Measurements from ENCODE around the gene ATMIN. TPM values are rescaled to one million over a fixed set of nuclear protein-coding genes. Genes with fewer than 3 reads are reported as not detected.

Gene ATMIN
- total RNA-seq, 1 donor from 2014 or later: 35.0 TPM

DNA sequence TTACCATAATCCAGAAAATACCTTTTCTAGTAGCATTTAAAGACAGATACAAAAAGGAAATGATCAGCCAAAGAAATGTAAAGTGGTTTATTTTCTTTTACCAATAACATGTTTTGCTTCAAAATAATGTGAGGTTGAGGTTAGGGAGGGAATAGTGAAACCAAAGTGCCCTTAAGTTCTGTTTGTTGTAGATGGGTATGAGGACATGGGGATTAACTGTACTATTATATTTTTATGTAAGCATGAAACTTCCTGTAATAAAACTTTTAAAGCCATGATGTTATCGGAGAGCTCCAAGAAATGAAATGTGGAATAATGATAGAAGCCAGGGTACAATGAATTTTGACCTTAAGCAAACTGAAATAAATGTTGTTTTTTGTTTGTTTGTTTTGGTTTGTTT lies 31.5 kb downstream of the ATMIN start:
- H3K9me3 Mint-ChIP-seq (ENCODE audit: unreplicated experiment): no peaks in the 10 kb centered on the region
- H3K36me3 Mint-ChIP-seq (ENCODE audit: unreplicated experiment): no peaks in the 10 kb centered on the region
- no peak for DNase-seq (ENCODE audit: extremely low spot score, unreplicated experiment)
- no peaks in the 10 kb centered on the region for H3K27me3 Mint-ChIP-seq (ENCODE audit: unreplicated experiment)
- H3K27ac Mint-ChIP-seq (ENCODE audit: unreplicated experiment): no peak overlapping the region
- H3K4me3 Mint-ChIP-seq (ENCODE audit: unreplicated experiment): no peak overlapping the region
- TF ChIP-seq, protein P1, sequence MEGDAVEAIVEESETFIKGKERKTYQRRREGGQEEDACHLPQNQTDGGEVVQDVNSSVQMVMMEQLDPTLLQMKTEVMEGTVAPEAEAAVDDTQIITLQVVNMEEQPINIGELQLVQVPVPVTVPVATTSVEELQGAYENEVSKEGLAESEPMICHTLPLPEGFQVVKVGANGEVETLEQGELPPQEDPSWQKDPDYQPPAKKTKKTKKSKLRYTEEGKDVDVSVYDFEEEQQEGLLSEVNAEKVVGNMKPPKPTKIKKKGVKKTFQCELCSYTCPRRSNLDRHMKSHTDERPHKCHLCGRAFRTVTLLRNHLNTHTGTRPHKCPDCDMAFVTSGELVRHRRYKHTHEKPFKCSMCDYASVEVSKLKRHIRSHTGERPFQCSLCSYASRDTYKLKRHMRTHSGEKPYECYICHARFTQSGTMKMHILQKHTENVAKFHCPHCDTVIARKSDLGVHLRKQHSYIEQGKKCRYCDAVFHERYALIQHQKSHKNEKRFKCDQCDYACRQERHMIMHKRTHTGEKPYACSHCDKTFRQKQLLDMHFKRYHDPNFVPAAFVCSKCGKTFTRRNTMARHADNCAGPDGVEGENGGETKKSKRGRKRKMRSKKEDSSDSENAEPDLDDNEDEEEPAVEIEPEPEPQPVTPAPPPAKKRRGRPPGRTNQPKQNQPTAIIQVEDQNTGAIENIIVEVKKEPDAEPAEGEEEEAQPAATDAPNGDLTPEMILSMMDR (IDR thresholded peaks at IDR 0.05): no peak
- no peaks in the 10 kb centered on the region for H3K4me1 Mint-ChIP-seq (ENCODE audit: unreplicated experiment)

DNA sequence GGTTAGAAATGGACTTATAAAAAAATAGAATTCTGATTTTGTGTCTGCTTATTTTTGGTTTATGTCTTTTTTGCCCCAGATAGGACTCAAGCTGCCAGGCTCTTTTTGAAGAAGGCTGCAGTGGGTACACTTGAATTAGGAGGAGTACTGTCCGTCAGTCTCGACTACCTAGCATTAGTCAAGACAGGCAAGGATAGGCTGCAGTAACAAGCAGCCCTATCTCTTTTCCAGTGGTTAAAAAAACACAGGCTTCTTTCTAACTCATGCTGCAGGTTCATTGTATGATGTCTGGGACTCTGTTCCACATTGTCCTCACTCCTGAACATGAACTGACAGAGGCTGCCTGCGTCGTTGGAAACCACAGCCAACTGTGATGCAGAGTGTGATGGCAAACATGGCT lies 33.4 kb downstream of the ATMIN start:
- no peak for DNase-seq (ENCODE audit: extremely low spot score, unreplicated experiment)
- H3K27me3 Mint-ChIP-seq (ENCODE audit: unreplicated experiment): no peaks in the 10 kb centered on the region
- H3K36me3 Mint-ChIP-seq (ENCODE audit: unreplicated experiment): no peaks in the 10 kb centered on the region
- no peaks in the 10 kb centered on the region for H3K9me3 Mint-ChIP-seq (ENCODE audit: unreplicated experiment)
- H3K4me3 Mint-ChIP-seq (ENCODE audit: unreplicated experiment): no peak overlapping the region
- no peak overlapping the region for H3K27ac Mint-ChIP-seq (ENCODE audit: unreplicated experiment)
- TF ChIP-seq, protein P1 (IDR thresholded peaks at IDR 0.05): no peak
- H3K4me1 Mint-ChIP-seq (ENCODE audit: unreplicated experiment): no peaks in the 10 kb centered on the region

DNA sequence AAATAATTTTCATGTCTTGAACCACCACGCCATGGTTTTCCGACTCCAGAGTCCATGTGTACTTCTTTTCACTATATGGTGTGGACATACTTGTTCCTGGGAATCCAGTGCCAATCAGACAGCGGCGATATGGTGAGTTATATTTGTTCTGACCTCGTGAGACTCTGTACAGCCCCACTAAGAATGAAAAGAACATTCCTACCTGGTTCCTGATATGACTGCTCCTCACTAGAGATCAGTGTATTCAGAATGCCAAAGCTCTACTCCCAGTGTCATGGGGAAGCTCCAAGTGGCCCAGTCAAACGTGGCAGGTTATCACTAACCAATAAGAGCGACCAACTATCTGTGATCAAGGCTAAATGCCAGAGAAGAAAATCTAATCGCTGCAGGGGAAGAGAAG lies 35.3 kb downstream of the ATMIN start:
- DNase-seq (ENCODE audit: extremely low spot score, unreplicated experiment): no peak
- Mint-ChIP-seq H3K27me3 (ENCODE audit: unreplicated experiment) (no peaks in the 10 kb centered on the region), H3K27ac (ENCODE audit: unreplicated experiment) (no peak overlapping the region), H3K36me3 (ENCODE audit: unreplicated experiment) (no peaks in the 10 kb centered on the region), H3K4me1 (ENCODE audit: unreplicated experiment) (no peaks in the 10 kb centered on the region), H3K4me3 (ENCODE audit: unreplicated experiment) (no peak overlapping the region), H3K9me3 (ENCODE audit: unreplicated experiment) (no peaks in the 10 kb centered on the region)
- TF ChIP-seq, protein P1 (IDR thresholded peaks at IDR 0.05): no peak

DNA sequence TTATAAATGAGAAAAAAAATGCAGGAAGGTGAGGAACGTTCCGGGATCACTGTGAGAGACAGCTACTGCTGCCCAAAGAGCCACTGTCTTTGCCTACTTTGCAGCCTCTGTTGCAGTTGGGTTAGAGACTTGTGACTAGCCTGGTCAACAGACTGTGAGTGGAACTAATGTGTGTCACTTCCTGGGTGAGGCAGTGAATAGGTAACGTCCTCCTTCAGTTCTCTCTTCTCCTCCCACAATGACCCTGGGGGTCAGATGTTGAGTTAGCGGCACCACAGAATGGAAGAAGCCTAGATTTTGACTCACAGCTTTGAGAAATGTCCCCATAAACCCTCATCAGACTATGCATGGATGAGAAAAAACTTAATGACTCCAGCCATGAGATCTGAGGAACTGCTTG lies 36.2 kb downstream of the ATMIN start:
- Mint-ChIP-seq H3K4me1 (ENCODE audit: unreplicated experiment) (no peaks in the 10 kb centered on the region), H3K4me3 (ENCODE audit: unreplicated experiment) (no peak overlapping the region), H3K27me3 (ENCODE audit: unreplicated experiment) (no peaks in the 10 kb centered on the region), H3K27ac (ENCODE audit: unreplicated experiment) (no peak overlapping the region), H3K36me3 (ENCODE audit: unreplicated experiment) (no peaks in the 10 kb centered on the region), H3K9me3 (ENCODE audit: unreplicated experiment) (no peaks in the 10 kb centered on the region)
- no peak for DNase-seq (ENCODE audit: extremely low spot score, unreplicated experiment)
- TF ChIP-seq, protein P1 (IDR thresholded peaks at IDR 0.05): no peak

DNA sequence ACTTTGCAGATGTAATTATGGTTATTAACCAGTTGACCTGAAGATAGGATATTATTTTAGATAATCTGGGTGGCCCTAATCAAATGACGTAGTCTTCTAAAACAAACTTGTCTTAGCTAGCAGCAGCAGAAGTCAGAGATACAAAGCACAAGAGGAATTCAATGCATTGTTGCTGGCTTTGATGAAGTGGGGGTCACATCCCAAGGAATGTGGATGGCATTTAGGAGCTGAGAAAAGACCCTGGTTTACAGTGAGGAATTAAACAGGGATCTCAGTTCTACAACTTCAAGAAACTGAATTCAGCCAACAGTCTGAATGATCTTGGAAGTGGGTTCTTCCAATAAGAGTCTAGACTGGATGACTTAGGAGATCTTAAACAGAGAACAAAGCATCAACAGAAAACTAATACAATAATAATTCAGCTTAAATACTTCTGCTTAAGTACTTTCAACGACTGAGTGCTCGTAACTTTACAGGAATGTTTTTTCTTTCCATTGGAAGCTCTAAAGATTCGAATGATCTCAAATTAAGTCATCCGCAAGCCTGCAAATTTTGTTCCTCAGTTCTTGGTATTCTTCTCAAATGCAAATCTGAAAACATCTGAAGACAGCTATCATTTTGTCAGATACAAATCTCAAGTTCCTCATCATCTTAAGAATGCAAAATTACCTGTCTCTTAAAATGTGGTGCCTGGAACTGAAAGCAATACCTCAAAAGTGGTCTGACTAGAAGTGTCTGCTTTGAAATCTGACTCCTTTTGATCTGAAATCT lies 38.1 kb downstream of the ATMIN start:
- H3K27me3 Mint-ChIP-seq (ENCODE audit: unreplicated experiment): no peaks in the 10 kb centered on the region
- H3K4me3 Mint-ChIP-seq (ENCODE audit: unreplicated experiment): no peak overlapping the region
- TF ChIP-seq, protein P1 (IDR thresholded peaks at IDR 0.05): no peak
- DNase-seq (ENCODE audit: extremely low spot score, unreplicated experiment): no peak
- H3K9me3 Mint-ChIP-seq (ENCODE audit: unreplicated experiment): no peaks in the 10 kb centered on the region
- no peak overlapping the region for H3K27ac Mint-ChIP-seq (ENCODE audit: unreplicated experiment)
- H3K4me1 Mint-ChIP-seq (ENCODE audit: unreplicated experiment): peaks cover 6% of the 10 kb centered on the region
- H3K36me3 Mint-ChIP-seq (ENCODE audit: unreplicated experiment): no peaks in the 10 kb centered on the region
